ENCODE measurements around the gene RDX.

DNA sequence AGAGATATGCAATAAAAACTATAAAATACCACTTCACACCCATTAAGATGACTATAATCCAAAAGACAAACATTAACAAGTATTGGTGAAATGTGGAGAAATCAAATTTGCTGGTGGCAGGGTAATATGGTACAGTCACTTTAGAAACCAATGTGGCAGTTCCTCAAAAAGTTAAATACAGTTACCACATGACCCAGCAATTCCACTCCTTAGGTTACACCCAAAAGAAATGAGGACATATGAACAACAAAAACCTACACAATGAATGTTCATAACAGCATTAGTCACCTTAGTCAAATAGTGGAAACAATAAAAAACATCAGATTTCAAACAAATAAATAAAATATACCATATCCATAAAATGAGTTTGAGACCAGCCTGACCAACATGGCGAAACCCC, 52.6 kb downstream of the RDX start:
- TF ChIP-seq CTCF (conservative IDR thresholded peaks at IDR 0.05; ENCODE audit: low read length) = no peak
- no peak for TF ChIP-seq EZH2phosphoT487 (IDR thresholded peaks at IDR 0.05; ENCODE audit: borderline replicate concordance, low read depth, low read length)

All from OCI-LY7 (cell line).